ENCODE data around the gene SMAD6. TPM values are rescaled to one million over a fixed set of nuclear protein-coding genes. Genes with fewer than 3 reads are reported as not detected.

Gene SMAD6
- total and polyA plus RNA-seq, 2 experiments from 2014 or later: 26.6 to 35.4 TPM

DNA sequence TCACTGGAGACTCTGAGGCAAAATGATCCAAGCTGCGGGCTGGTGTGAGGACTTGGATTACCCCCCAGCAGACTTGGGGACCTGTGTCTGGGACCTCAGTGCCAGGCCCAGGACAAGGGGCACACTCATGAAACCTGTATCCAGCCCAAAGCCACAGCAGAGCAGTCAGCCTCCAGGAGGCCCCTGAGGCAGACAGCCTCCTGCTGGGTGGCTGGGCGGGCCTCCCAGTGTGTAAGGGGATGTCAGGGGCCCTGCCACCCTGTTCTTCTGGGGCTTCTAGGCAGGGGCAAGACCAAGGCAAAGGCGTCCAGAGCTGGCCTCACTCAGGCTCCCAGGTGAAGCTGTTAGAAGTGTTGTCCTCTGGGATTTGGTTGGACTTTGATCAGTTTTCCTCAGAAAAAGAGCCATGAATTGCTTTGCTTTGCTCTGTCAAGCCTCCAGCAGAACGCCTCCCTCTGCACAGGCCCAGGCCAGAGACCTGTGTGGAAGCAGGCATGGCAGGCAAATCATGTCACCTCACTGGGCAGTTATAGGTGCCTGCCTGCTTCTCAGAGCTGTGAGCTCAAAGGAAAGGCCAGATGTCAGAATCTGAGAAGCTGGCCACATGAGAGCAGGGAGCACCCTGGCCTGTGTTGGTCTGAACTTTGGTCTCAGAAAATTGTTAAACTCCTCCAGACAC is 77.4 kb downstream of the SMAD6 start:
- Histone ChIP-seq H3K9me3 (ENCODE audit: low read depth) (no peaks in the 10 kb centered on the region), H3K79me2 (peaks cover 83% of the 10 kb centered on the region), H3K4me2 (peak overlapping the region; percentile 40), H3K27ac (peak overlapping the region; percentile 89), H3K4me1 (ENCODE audit: insufficient read depth) (peaks cover 45% of the 10 kb centered on the region), H3K36me3 (replicated peaks; ENCODE audit: insufficient read depth, low read depth) (no peaks in the 10 kb centered on the region), H2AFZ (no peak overlapping the region), H3K9me2 (replicated peaks; ENCODE audit: insufficient read depth) (no peaks in the 10 kb centered on the region), H4K20me1 (ENCODE audit: insufficient read depth, poor library complexity, severe bottlenecking) (peaks cover 14% of the 10 kb centered on the region), H3K4me3 (no peak overlapping the region), H3K27me3 (no peaks in the 10 kb centered on the region)
- peak; percentile 67 for DNase-seq (ENCODE audit: low spot score)
- 56% methylated on average over 4 of the region's 4 CpGs for WGBS (ENCODE audit: low lambda C conversion rate, missing lambda C conversion rate)
- TF ChIP-seq EZH2 (IDR thresholded peaks at IDR 0.05; ENCODE audit: borderline replicate concordance): no peak
- TF ChIP-seq, protein P1, sequence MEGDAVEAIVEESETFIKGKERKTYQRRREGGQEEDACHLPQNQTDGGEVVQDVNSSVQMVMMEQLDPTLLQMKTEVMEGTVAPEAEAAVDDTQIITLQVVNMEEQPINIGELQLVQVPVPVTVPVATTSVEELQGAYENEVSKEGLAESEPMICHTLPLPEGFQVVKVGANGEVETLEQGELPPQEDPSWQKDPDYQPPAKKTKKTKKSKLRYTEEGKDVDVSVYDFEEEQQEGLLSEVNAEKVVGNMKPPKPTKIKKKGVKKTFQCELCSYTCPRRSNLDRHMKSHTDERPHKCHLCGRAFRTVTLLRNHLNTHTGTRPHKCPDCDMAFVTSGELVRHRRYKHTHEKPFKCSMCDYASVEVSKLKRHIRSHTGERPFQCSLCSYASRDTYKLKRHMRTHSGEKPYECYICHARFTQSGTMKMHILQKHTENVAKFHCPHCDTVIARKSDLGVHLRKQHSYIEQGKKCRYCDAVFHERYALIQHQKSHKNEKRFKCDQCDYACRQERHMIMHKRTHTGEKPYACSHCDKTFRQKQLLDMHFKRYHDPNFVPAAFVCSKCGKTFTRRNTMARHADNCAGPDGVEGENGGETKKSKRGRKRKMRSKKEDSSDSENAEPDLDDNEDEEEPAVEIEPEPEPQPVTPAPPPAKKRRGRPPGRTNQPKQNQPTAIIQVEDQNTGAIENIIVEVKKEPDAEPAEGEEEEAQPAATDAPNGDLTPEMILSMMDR (IDR thresholded peaks at IDR 0.05; ENCODE audit: poor library complexity): no peak
- no peak for TF ChIP-seq EZH2phosphoT487 (IDR thresholded peaks at IDR 0.05; ENCODE audit: low read depth, severe bottlenecking, unreplicated experiment)

DNA sequence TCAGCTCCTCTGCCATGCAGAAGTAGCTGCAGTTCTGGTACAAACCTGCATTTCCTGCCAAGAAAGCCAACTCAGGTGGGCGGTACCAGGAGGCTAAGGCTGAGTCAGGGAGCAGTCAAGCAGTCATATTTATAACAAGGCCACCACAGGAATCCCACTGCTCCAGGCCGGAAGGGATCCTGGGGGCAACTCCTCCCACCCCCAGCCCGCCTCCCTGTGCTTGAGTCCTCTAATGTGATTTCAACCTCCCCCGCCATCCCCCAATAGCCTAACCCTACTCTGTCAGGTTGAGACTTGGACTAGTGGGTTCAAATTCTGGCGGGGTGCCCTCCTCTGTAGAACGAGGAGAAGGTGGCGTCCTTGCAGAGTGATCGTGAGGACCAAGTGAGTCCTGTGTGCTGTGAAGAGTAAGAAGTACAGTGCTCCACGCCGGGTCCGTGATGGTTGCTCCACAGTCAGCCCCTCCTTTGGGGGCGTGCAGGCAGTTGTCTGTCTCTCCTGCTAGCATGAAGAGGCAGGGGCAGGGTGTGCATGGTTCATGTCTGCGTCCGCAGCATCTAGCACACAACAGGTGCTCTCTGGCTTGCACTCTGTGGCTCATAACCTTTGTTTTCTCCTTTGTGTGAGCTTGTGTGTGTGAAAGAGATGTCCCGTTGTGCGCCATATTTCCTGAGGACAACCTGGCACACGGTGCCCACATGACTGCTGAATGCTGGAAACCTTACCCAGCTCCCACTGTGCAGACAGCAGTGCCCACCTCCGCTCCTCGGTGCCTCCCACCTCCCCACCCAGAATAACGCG is 78.3 kb downstream of the SMAD6 start:
- H3K9me2 ChIP-seq (replicated peaks; ENCODE audit: insufficient read depth): no peaks in the 10 kb centered on the region
- H2AFZ ChIP-seq: no peak overlapping the region
- H3K27ac ChIP-seq: peak overlapping the region; percentile 89
- TF ChIP-seq, protein P1 (IDR thresholded peaks at IDR 0.05; ENCODE audit: poor library complexity): no peak
- no peak for TF ChIP-seq EZH2 (IDR thresholded peaks at IDR 0.05; ENCODE audit: borderline replicate concordance)
- no peak for TF ChIP-seq EZH2phosphoT487 (IDR thresholded peaks at IDR 0.05; ENCODE audit: low read depth, severe bottlenecking, unreplicated experiment)
- WGBS (ENCODE audit: low lambda C conversion rate, missing lambda C conversion rate): 90% methylated on average over 21 of the region's 21 CpGs
- H3K4me2 ChIP-seq: peak overlapping the region; percentile 0
- peaks cover 36% of the 10 kb centered on the region for H3K4me1 ChIP-seq (ENCODE audit: insufficient read depth)
- H3K9me3 ChIP-seq (ENCODE audit: low read depth): no peaks in the 10 kb centered on the region
- H3K79me2 ChIP-seq: peaks cover 74% of the 10 kb centered on the region
- H3K36me3 ChIP-seq (replicated peaks; ENCODE audit: insufficient read depth, low read depth): no peaks in the 10 kb centered on the region
- H3K4me3 ChIP-seq: no peak overlapping the region
- DNase-seq (ENCODE audit: low spot score): peak; percentile 61
- peaks cover 9% of the 10 kb centered on the region for H4K20me1 ChIP-seq (ENCODE audit: insufficient read depth, poor library complexity, severe bottlenecking)
- no peaks in the 10 kb centered on the region for H3K27me3 ChIP-seq

DNA sequence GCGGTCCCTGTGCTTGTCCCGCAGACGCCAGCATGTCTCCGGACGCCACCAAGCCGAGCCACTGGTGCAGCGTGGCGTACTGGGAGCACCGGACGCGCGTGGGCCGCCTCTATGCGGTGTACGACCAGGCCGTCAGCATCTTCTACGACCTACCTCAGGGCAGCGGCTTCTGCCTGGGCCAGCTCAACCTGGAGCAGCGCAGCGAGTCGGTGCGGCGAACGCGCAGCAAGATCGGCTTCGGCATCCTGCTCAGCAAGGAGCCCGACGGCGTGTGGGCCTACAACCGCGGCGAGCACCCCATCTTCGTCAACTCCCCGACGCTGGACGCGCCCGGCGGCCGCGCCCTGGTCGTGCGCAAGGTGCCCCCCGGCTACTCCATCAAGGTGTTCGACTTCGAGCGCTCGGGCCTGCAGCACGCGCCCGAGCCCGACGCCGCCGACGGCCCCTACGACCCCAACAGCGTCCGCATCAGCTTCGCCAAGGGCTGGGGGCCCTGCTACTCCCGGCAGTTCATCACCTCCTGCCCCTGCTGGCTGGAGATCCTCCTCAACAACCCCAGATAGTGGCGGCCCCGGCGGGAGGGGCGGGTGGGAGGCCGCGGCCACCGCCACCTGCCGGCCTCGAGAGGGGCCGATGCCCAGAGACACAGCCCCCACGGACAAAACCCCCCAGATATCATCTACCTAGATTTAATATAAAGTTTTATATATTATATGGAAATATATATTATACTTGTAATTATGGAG is 79.1 kb downstream of the SMAD6 start:
- peaks cover 33% of the 10 kb centered on the region for H3K4me1 ChIP-seq (ENCODE audit: insufficient read depth)

More for the DNA sequence above, 79.1 kb downstream of the SMAD6 start:
- Histone ChIP-seq H3K79me2 (peaks cover 66% of the 10 kb centered on the region), H3K27ac (peak overlapping the region; percentile 89), H3K27me3 (no peaks in the 10 kb centered on the region), H3K9me3 (ENCODE audit: low read depth) (no peaks in the 10 kb centered on the region), H3K4me3 (no peak overlapping the region), H4K20me1 (ENCODE audit: insufficient read depth, poor library complexity, severe bottlenecking) (peaks cover 5% of the 10 kb centered on the region), H2AFZ (no peak overlapping the region), H3K9me2 (replicated peaks; ENCODE audit: insufficient read depth) (no peaks in the 10 kb centered on the region), H3K4me2 (no peak overlapping the region), H3K36me3 (replicated peaks; ENCODE audit: insufficient read depth, low read depth) (no peaks in the 10 kb centered on the region)
- no peak for DNase-seq (ENCODE audit: low spot score)
- WGBS (ENCODE audit: low lambda C conversion rate, missing lambda C conversion rate): 98% methylated on average over 60 of the region's 73 CpGs
- TF ChIP-seq EZH2 (IDR thresholded peaks at IDR 0.05; ENCODE audit: borderline replicate concordance) (no peak), EZH2phosphoT487 (IDR thresholded peaks at IDR 0.05; ENCODE audit: low read depth, severe bottlenecking, unreplicated experiment) (no peak)
- TF ChIP-seq, protein P1 (IDR thresholded peaks at IDR 0.05; ENCODE audit: poor library complexity): no peak

Measured in hepatocyte (in vitro differentiated cells).